ENCODE measurements around the gene RAD9B.
"Not testable (repeated sequence)": the region's sequence is repeated elsewhere in the genome, so short reads cannot be mapped to it uniquely, and the experiment has no call there.

Gene RAD9B

GRCh38 chr12:110528277-110528839 is 26.2 kb downstream of the RAD9B start:
- DNase-seq = no peak

GRCh38 chr12:110530511-110530910 is 28.4 kb downstream of the RAD9B start:
- DNase-seq = no peak

GRCh38 chr12:110531741-110532333 is 29.7 kb downstream of the RAD9B start:
- DNase-seq = no peak

- no peak for DNase-seq
Observed at GRCh38 chr12:110532644-110533043, 30.5 kb downstream of the RAD9B start.

GRCh38 chr12:110533607-110534006 is 31.5 kb downstream of the RAD9B start:
- no peak for DNase-seq

- no peak for DNase-seq
Observed at GRCh38 chr12:110534811-110535210, 32.7 kb downstream of the RAD9B start.

GRCh38 chr12:110536834-110537604 is 34.9 kb downstream of the RAD9B start:
- no peak for DNase-seq

- no peak for DNase-seq
Observed at GRCh38 chr12:110537605-110538409, 35.7 kb downstream of the RAD9B start.

GRCh38 chr12:110538869-110539622 is 36.9 kb downstream of the RAD9B start:
- no peak for DNase-seq

DNA sequence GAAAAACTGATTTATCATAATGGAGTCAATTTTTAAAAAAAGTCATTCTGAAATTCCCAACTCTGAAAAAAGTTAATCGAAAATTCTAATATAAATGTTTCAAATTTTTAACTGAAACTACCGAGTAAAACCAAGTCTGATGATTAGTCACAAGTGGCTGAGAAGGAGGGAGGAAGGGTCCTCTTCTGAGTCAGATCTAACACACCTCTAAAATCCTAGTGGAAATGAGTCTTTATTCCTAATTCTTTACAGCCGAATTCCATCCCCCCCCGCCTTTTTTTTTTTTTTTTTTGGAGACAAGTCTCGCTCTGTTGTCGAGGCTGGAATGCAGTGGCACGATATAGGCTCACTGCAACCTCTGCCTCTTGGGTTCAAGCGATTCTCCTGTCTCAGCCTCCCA is 37.9 kb downstream of the RAD9B start:
- no peak for DNase-seq

- DNase-seq = no peak
Observed at GRCh38 chr12:110543252-110543959, 41.3 kb downstream of the RAD9B start.

DNA sequence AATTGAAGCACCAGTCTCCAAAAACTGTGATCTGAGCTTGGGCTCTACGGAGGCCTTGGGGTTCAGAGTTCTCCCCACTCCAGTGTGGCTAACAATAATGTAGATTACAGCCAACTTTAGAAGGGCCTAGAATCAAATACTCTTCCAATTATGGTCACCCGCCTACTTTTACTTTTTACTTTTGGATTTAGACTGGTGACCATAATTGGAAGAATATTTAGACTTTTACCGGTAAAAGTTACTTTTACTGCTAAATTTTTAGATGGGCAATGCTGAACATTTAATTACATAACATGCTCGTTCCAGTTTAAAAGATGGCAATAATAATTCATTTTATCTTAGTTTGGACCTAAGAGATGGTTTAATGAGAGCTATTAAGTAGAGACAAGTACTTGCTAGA is 41.8 kb downstream of the RAD9B start:
- DNase-seq = no peak

DNA sequence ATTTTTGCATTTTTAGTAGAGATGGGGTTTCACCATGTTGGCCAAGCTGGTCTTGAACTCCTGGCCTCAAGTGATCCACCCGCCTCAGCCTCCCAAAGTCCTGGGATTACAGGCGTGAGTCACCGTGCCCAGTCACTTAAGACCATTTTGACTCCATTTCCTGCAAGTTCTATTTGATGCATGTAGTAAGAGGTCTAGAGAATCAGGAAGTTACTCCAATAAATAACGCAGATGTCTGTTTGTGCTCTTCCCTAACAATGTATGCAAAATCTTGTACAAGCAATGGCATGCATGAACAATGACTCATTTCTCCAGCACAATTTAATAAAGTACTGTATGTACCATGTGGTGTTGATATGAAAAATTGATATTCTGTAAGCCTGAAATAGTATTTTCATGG is 43.1 kb downstream of the RAD9B start:
- not testable (repeated sequence) for DNase-seq

GRCh38 chr12:110545812-110546211 is 43.7 kb downstream of the RAD9B start:
- DNase-seq = no peak

DNA sequence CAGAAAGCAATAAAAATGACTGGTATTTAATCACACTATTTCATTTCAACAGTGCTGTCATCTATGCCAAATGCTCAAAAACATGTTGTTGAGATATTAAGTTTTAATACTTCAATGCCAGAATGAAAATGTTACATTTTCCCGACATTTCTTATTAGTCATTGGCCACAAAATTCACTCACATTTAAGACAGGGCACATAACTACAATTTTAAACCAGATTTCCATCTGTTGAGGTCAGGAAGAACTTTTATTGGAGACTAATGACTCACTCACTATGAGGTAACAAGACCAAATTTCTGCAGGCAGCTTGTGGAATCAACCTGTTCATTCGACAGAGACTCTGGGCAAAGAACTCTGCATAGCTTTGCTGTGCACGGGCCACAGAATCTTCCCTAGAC is 44.2 kb downstream of the RAD9B start:
- no peak for DNase-seq

- no peak for DNase-seq
Observed at GRCh38 chr12:110547090-110547489, 45.0 kb downstream of the RAD9B start.

DNA sequence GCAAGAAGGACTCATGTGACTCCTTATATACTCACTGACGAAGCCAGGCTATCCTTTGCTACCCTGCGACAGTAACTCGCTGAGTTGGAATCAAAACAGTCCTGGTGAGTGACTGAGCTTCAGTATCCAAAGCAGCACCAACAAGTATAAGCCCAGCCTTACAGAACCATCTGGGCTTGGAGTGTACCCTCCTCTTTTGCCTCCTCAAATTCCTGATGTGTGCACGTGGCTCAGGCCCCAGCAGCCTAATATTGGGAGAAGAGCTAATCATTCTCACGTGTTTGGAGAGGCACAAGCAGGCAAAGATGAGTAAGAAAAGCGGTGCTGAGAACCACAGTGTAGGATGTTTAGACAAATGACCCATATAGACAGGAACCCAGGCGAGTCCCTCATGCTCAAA is 46.5 kb downstream of the RAD9B start:
- DNase-seq = no peak

- DNase-seq = no peak
Observed at GRCh38 chr12:110549716-110550115, 47.6 kb downstream of the RAD9B start.

DNA sequence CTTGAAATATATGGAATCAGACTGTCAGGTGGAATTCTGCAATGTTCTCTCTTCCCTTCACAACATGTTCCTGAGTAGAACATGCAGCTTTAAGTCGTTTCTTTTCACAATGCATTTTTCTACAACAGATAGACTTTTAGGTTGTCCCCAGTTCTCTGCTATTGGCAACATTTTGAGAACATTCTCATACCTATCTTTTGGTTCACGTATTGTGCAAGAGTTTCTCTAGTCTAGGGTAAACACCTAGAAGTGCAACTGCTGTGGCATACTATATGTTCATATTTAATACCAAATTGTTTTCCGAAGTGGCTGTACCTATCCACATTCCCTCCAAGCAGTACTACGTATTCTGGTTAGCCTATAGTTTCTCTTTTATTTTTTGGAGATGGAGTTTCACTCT is 48.9 kb downstream of the RAD9B start:
- DNase-seq = no peak
